Measurements from ENCODE around the gene IL34. TPM values are rescaled to one million over a fixed set of nuclear protein-coding genes. Genes with fewer than 3 reads are reported as not detected.

The IL34 gene
- total RNA-seq, 3 donors from 2014 or later, result 0.64 to 37.9 (median 7.5) TPM

DNA sequence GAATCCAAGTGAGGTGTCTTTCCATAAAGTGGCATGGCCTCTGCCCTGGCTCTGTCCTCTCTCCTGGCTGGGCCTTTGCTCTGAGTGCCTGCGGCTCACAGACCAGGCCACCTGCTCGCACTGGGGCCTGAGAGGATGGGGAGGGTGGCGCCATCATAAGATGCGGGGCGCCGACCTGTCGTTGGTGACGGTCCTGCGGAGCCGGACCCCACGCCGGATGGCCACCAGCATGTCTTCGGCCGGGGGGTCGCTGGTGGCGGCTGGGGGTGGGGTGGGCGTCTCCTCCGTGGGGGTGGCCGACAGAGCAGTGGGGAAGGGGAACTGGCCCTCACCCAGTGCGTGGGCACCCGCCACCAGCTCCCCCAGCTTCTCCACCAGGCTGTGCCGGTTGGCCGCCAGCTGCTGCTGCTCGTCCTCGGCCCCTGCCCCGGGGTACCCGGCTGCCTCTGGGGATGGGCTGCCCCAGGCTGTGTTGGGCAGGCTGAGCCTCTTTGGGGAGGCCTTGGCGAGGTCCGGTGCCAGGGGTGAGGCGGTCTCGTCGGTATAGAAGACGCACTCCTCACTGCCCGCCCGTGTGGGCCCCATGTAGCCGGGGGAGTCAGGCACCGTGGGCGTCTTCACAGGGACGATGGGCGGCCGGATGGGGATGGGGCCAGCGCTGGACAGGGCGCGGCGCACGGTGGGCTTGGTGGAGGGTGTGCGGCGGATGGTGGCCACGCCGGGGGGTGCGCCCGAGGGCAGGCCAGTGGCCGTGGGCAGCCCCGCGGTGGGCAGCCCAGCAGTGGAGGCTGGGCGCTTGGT lies 17.4 kb downstream of the IL34 start:
- H3K9me3 ChIP-seq, result no peaks in the 10 kb centered on the region
- TF ChIP-seq CTCF (IDR thresholded peaks at IDR 0.05), result no peak
- no peak for TF ChIP-seq POLR2AphosphoS5 (IDR thresholded peaks at IDR 0.05)
- no peak for TF ChIP-seq POLR2A (IDR thresholded peaks at IDR 0.05)
- intact Hi-C loops (cut with DNase I; ENCODE audit: low total_unique reads), result no loop called here
- peaks cover 16% of the 10 kb centered on the region for H3K36me3 ChIP-seq
- peaks cover 0 to 7% of the 10 kb centered on the region in 2 donors for H3K4me1 ChIP-seq
- H3K27ac ChIP-seq, result peak overlapping the region; percentile 60 to 69
- H3K4me3 ChIP-seq, result no peak overlapping the region
- DNase-seq (ENCODE audit: low spot score in 2 of 2), result peak in 1 of 2 donors; percentile 49
- no peaks in the 10 kb centered on the region for H3K27me3 ChIP-seq

- Histone ChIP-seq H3K27me3 (no peaks in the 10 kb centered on the region), H3K4me3 (no peak overlapping the region), H3K36me3 (peaks cover 16% of the 10 kb centered on the region), H3K27ac (no peak overlapping the region), H3K4me1 (peaks cover 0 to 7% of the 10 kb centered on the region in 2 donors), H3K9me3 (no peaks in the 10 kb centered on the region)
- intact Hi-C loops (cut with DNase I; ENCODE audit: low total_unique reads), result no loop called here
- TF ChIP-seq POLR2AphosphoS5 (IDR thresholded peaks at IDR 0.05), result no peak
- TF ChIP-seq POLR2A (IDR thresholded peaks at IDR 0.05), result no peak
- no peak for TF ChIP-seq CTCF (IDR thresholded peaks at IDR 0.05)
- DNase-seq (ENCODE audit: low spot score in 2 of 2), result peak in 1 of 2 donors; percentile 45
Observed at GRCh38 chr16:70664325-70665112, 18.2 kb downstream of the IL34 start.

GRCh38 chr16:70665113-70665694 lies 18.8 kb downstream of the IL34 start:
- intact Hi-C loops (cut with DNase I; ENCODE audit: low total_unique reads), result no loop called here
- Histone ChIP-seq H3K27ac (no peak overlapping the region), H3K36me3 (peaks cover 18% of the 10 kb centered on the region), H3K27me3 (no peaks in the 10 kb centered on the region), H3K4me1 (peaks cover 0 to 7% of the 10 kb centered on the region in 2 donors), H3K9me3 (no peaks in the 10 kb centered on the region), H3K4me3 (no peak overlapping the region)
- TF ChIP-seq CTCF (IDR thresholded peaks at IDR 0.05) (no peak), POLR2A (IDR thresholded peaks at IDR 0.05) (no peak)
- DNase-seq (ENCODE audit: low spot score in 2 of 2), result peak in 1 of 2 donors; percentile 43

DNA sequence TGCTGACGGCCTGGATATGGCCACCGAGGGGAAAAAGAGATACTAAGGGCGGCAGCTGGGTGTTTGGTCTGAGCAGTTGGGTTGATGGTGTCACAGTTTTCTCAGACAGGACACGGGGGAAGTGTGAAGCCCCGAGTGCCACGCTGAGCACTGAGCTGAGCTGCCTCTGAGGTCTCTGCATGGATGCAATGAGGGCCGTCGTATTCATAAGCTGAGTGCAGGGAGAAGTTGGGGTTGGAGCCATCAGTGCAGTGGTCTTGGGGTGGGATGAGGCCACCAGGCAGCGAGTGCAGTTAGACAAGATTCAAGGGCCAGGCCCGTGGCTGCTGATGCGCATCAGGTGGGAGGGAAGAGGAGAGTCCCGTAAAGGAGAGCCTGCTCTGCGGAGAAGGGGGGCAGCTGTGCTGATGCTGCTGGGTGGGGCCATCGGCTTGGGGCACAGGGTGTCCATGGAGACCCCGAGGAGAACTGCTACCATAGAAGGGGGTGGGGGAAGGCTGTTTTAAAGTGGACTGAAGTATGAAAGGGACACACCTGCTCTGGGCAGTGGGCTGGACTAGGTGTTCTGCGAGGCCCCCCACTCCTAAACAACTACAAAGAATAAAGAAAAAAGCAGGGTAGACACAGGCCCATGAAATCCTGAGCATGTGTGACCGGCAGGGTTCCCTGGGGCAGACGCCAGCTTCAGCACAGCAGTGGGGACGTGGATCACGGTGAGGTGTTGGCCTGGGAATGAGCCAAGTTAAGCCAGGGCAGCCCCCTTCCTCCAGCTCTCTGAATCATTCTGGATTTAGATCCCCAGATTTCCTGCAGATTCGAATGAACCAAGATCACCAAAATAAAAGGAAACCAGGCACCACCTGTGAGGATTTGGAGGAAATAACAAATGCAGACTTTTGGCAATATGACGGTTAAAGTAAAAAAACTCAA lies 19.7 kb downstream of the IL34 start:
- intact Hi-C loops (cut with DNase I; ENCODE audit: low total_unique reads), result no loop called here
- Histone ChIP-seq H3K36me3 (peaks cover 21% of the 10 kb centered on the region), H3K9me3 (no peaks in the 10 kb centered on the region), H3K4me1 (peaks cover 0 to 7% of the 10 kb centered on the region in 2 donors), H3K4me3 (no peak overlapping the region), H3K27ac (no peak overlapping the region), H3K27me3 (no peaks in the 10 kb centered on the region)
- DNase-seq (ENCODE audit: low spot score in 2 of 2), result peak in 1 of 2 donors; percentile 31
- no peak for TF ChIP-seq POLR2A (IDR thresholded peaks at IDR 0.05)
- no peak for TF ChIP-seq CTCF (IDR thresholded peaks at IDR 0.05)
- TF ChIP-seq POLR2AphosphoS5 (IDR thresholded peaks at IDR 0.05), result no peak
